DND-41 (cell line): ENCODE results near the gene THG1L.

Source experiments
- CTCF ChIP-seq: IDR thresholded peaks from 2 replicates; pipeline ENCODE4 v1.5.1; 2012; ENCODE audit warnings: borderline replicate concordance, low read length, moderate library complexity, mild to moderate bottlenecking; ENCODE audit not compliant: poor library complexity, severe bottlenecking; ENCODE audit errors: extremely low read depth
- EZH2 ChIP-seq: IDR thresholded peaks from 3 replicates; pipeline ENCODE4 v1.6.1; 2012; ENCODE audit warnings: borderline replicate concordance, low read depth, mild to moderate bottlenecking, moderate library complexity, low read length, inconsistent platforms; ENCODE audit not compliant: severe bottlenecking

- TF ChIP-seq CTCF (no peak), EZH2 (no peak)
Observed at GRCh38 chr5:157732596-157733262, 1.5 kb downstream of the THG1L start.
